ENCODE measurements around the gene SLC6A19. TPM values are rescaled to one million over a fixed set of nuclear protein-coding genes. Genes with fewer than 3 reads are reported as not detected.

Gene SLC6A19
- total and polyA plus RNA-seq, 2 of the 13 experiments (the other 11 are each of a cell fraction or from before 2014, with no cell fraction given), result 0.02 TPM; not detected in 1

DNA sequence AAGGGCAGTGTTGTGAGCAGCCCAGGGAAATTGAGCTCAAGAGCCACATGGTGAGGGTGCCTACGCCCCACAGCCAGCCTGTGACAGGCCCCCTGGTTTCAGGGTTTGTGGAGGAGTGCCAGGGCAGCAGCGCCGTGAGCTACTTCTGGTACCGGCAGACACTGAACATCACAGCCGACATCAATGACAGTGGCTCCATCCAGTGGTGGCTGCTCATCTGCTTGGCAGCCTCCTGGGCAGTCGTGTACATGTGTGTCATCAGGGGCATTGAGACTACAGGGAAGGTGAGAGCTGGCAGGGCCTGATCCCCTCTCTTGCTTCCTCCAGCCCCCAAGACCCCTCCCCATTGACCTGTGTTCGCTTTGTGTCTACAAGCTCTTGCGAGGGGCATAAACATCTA, 34.0 kb downstream of the SLC6A19 start:
- peak; percentile 74 for FAIRE-seq
- Histone ChIP-seq H3K9me3 (ENCODE audit: low read length) (no peaks in the 10 kb centered on the region), H3K36me3 (replicated peaks in 1 of 2; ENCODE audit: control insufficient read depth in 1 of 2, insufficient read depth in 2 of 2, low read length in 2 of 2) (no peaks in the 10 kb centered on the region), H3K9ac (ENCODE audit: insufficient read depth, low read depth, low read length) (no peak overlapping the region), H3K4me2 (ENCODE audit: low read depth, low read length) (no peak overlapping the region), H2AFZ (ENCODE audit: low read length) (no peak overlapping the region), H3K4me3 (replicated peaks in 1 of 3; ENCODE audit: insufficient read depth in 1 of 3, low read depth in 2 of 3, low read length in 3 of 3) (no peak overlapping the region), H3K27ac (ENCODE audit: extremely low read length, insufficient read depth, low read length) (no peak overlapping the region), H3K79me2 (ENCODE audit: insufficient read depth, low read length) (no peaks in the 10 kb centered on the region), H4K20me1 (ENCODE audit: insufficient read depth, low read length) (no peaks in the 10 kb centered on the region; the same call in 1 of the 2 replicates), H3K27me3 (ENCODE audit: control insufficient read depth in 1 of 2, insufficient read depth in 2 of 2, low read length in 2 of 2) (peaks cover 16 to 62% of the 10 kb centered on the region in 2 experiments), H3K4me1 (ENCODE audit: insufficient read depth, low read length) (peaks cover 8% of the 10 kb centered on the region; the same call in 1 of the 2 replicates)
- intact Hi-C loops (cut with micrococcal nuclease; ENCODE audit: unreplicated experiment), result loop anchor here (1.0 kb wide), 1 partner anchor 67 kb away; no protein-coding TSS in a partner anchor
- DNase-seq (ENCODE audit: low spot score), result peak; percentile 48
- POLR2A ChIA-PET, result no interaction called here
- ATAC-seq, result peak; percentile 88
- 6% methylated on average over 2 of the region's 8 CpGs for WGBS (ENCODE audit: low lambda C conversion rate)
- no TSS peak for BruUV-seq (replicated peaks)
- CTCF ChIA-PET (ENCODE audit: low intra/inter-chr PET ratio, low total read pairs), result interaction anchor here (3.0 kb wide), 1 partner anchor 67 kb away, joined by 14 read pairs; no protein-coding TSS in a partner anchor
- in situ Hi-C loops (cut with HindIII; ENCODE audit: extremely low pct_ligation_motif_present, low pct_unique_long_range_greater_than_20kb), result loop anchor here (5.0 kb wide), 1 partner anchor 63 kb away; no protein-coding TSS in a partner anchor
- TF ChIP-seq RAD21 (CRISPR knock-in tag; IDR thresholded peaks at IDR 0.05), result peak; percentile 66
- TF ChIP-seq ZKSCAN1 (IDR thresholded peaks at IDR 0.05; ENCODE audit: low read length), result no peak
- no peak for TF ChIP-seq ZNF772 (CRISPR knock-in tag; IDR thresholded peaks at IDR 0.05)
- TF ChIP-seq MEIS2 (CRISPR knock-in tag; IDR thresholded peaks at IDR 0.05), result 0 out of 2 replicates have a peak, but pooled peaks have one; percentile 31
- no peak for TF ChIP-seq WIZ (CRISPR knock-in tag; IDR thresholded peaks at IDR 0.05)
- TF ChIP-seq, protein P1, sequence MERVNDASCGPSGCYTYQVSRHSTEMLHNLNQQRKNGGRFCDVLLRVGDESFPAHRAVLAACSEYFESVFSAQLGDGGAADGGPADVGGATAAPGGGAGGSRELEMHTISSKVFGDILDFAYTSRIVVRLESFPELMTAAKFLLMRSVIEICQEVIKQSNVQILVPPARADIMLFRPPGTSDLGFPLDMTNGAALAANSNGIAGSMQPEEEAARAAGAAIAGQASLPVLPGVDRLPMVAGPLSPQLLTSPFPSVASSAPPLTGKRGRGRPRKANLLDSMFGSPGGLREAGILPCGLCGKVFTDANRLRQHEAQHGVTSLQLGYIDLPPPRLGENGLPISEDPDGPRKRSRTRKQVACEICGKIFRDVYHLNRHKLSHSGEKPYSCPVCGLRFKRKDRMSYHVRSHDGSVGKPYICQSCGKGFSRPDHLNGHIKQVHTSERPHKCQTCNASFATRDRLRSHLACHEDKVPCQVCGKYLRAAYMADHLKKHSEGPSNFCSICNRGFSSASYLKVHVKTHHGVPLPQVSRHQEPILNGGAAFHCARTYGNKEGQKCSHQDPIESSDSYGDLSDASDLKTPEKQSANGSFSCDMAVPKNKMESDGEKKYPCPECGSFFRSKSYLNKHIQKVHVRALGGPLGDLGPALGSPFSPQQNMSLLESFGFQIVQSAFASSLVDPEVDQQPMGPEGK (CRISPR knock-in tag; IDR thresholded peaks at IDR 0.05), result 0 out of 2 replicates have a peak, but pooled peaks have one; percentile 23
- peak; percentile 51 for TF ChIP-seq SMC3 (IDR thresholded peaks at IDR 0.05; ENCODE audit: low read length)
- TF ChIP-seq, protein P2, sequence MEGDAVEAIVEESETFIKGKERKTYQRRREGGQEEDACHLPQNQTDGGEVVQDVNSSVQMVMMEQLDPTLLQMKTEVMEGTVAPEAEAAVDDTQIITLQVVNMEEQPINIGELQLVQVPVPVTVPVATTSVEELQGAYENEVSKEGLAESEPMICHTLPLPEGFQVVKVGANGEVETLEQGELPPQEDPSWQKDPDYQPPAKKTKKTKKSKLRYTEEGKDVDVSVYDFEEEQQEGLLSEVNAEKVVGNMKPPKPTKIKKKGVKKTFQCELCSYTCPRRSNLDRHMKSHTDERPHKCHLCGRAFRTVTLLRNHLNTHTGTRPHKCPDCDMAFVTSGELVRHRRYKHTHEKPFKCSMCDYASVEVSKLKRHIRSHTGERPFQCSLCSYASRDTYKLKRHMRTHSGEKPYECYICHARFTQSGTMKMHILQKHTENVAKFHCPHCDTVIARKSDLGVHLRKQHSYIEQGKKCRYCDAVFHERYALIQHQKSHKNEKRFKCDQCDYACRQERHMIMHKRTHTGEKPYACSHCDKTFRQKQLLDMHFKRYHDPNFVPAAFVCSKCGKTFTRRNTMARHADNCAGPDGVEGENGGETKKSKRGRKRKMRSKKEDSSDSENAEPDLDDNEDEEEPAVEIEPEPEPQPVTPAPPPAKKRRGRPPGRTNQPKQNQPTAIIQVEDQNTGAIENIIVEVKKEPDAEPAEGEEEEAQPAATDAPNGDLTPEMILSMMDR (CRISPR knock-in tag; IDR thresholded peaks at IDR 0.05), result peak; percentile 88
- peak; percentile 93 for TF ChIP-seq STAG1 (CRISPR knock-in tag; IDR thresholded peaks at IDR 0.05)
- TF ChIP-seq HNRNPL (IDR thresholded peaks at IDR 0.05; ENCODE audit: low read depth, low read length), result 0 out of 2 replicates have a peak, but pooled peaks have one; percentile 36
- TF ChIP-seq, protein P3, sequence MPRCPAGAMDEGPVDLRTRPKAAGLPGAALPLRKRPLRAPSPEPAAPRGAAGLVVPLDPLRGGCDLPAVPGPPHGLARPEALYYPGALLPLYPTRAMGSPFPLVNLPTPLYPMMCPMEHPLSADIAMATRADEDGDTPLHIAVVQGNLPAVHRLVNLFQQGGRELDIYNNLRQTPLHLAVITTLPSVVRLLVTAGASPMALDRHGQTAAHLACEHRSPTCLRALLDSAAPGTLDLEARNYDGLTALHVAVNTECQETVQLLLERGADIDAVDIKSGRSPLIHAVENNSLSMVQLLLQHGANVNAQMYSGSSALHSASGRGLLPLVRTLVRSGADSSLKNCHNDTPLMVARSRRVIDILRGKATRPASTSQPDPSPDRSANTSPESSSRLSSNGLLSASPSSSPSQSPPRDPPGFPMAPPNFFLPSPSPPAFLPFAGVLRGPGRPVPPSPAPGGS (CRISPR knock-in tag; IDR thresholded peaks at IDR 0.05), result no peak
- TF ChIP-seq ZNF280B (CRISPR knock-in tag; IDR thresholded peaks at IDR 0.05; ENCODE audit: borderline replicate concordance), result peak; percentile 37; the same call in 1 of the 2 replicates
- no peak for TF ChIP-seq KDM1A (CRISPR knock-in tag; IDR thresholded peaks at IDR 0.05)
- TF ChIP-seq ZNF891 (CRISPR knock-in tag; IDR thresholded peaks at IDR 0.05), result peak; percentile 41; the same call in 1 of the 2 replicates
- TF ChIP-seq, protein P4, sequence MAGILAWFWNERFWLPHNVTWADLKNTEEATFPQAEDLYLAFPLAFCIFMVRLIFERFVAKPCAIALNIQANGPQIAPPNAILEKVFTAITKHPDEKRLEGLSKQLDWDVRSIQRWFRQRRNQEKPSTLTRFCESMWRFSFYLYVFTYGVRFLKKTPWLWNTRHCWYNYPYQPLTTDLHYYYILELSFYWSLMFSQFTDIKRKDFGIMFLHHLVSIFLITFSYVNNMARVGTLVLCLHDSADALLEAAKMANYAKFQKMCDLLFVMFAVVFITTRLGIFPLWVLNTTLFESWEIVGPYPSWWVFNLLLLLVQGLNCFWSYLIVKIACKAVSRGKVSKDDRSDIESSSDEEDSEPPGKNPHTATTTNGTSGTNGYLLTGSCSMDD (CRISPR knock-in tag; IDR thresholded peaks at IDR 0.05), result no peak
- no peak for TF ChIP-seq FOXA1 (IDR thresholded peaks at IDR 0.05)
- TF ChIP-seq FOXA1 (CRISPR knock-in tag; IDR thresholded peaks at IDR 0.05), result 0 out of 2 replicates have a peak, but pooled peaks have one; percentile 33

All from HepG2 (cell line).